Mesothelial cell of epicardium (in vitro differentiated cells): ENCODE results near the gene BCAR1. TPM values are rescaled to one million over a fixed set of nuclear protein-coding genes. Genes with fewer than 3 reads are reported as not detected.
"Not testable (repeated sequence)": the region's sequence is repeated elsewhere in the genome, so short reads cannot be mapped to it uniquely, and the experiment has no call there.

ENCODE experiments used
- DNase-seq, 2 experiments: peaks; one replicate each; pipeline ENCODE4 v3.0.0; 2021; ENCODE audit warnings: low spot score in 2 of 2; ENCODE audit not compliant: unreplicated experiment in 2 of 2
- H3K27ac Mint-ChIP-seq: 2 replicates; pipeline ENCODE4 v1.8.0; 2021; ENCODE audit warnings: mixed read lengths
- H3K27me3 Mint-ChIP-seq: 2 replicates; pipeline ENCODE4 v1.8.0; 2021; ENCODE audit warnings: low read depth, mixed read lengths
- H3K36me3 Mint-ChIP-seq: 2 replicates; pipeline ENCODE4 v1.8.0; 2021; ENCODE audit warnings: mixed read lengths
- H3K4me1 Mint-ChIP-seq: 2 replicates; pipeline ENCODE4 v1.8.0; 2021; ENCODE audit warnings: mixed read lengths
- H3K4me3 Mint-ChIP-seq: 2 replicates; pipeline ENCODE4 v1.8.0; 2021; ENCODE audit warnings: mild to moderate bottlenecking, moderate library complexity, mixed read lengths
- H3K9me3 Mint-ChIP-seq: 2 replicates; pipeline ENCODE4 v1.8.0; 2021; ENCODE audit warnings: mixed read lengths
- CTCF ChIP-seq: fragments of 200-600 bp; sonication (generic); IDR thresholded peaks from one replicate; pipeline ENCODE4 v1.5.0; 2021; ENCODE audit warnings: antibody characterized with exemption; ENCODE audit not compliant: unreplicated experiment
- total RNA-seq: library from RNA; stranded (reverse); gene quantifications from 3 replicates; pipeline ENCODE4 v1.2.1, GENCODE V29; 2021

Gene BCAR1
- total RNA-seq, 1 donor from 2014 or later: 95.9 TPM

- H3K27me3 Mint-ChIP-seq: no peaks in the 10 kb centered on the region
- DNase-seq: no peak
- no peak overlapping the region for H3K27ac Mint-ChIP-seq
- H3K9me3 Mint-ChIP-seq: peaks cover 5% of the 10 kb centered on the region
- H3K4me1 Mint-ChIP-seq: peaks cover 7% of the 10 kb centered on the region
- H3K4me3 Mint-ChIP-seq: no peak overlapping the region
- TF ChIP-seq CTCF: no peak
- peaks cover 18% of the 10 kb centered on the region for H3K36me3 Mint-ChIP-seq
These were observed 35.0 kb upstream of the BCAR1 start for GRCh38 chr16:75286389-75286788.

- H3K36me3 Mint-ChIP-seq: peaks cover 8% of the 10 kb centered on the region
- peaks cover 5% of the 10 kb centered on the region for H3K9me3 Mint-ChIP-seq
- peaks cover 18% of the 10 kb centered on the region for H3K4me1 Mint-ChIP-seq
- TF ChIP-seq CTCF: no peak
- peak overlapping the region; percentile 53 for H3K27ac Mint-ChIP-seq
- no peak for DNase-seq
- no peaks in the 10 kb centered on the region for H3K27me3 Mint-ChIP-seq
- no peak overlapping the region for H3K4me3 Mint-ChIP-seq
These were observed 31.2 kb upstream of the BCAR1 start for GRCh38 chr16:75282466-75283281.

- Mint-ChIP-seq H3K4me1 (peaks cover 16% of the 10 kb centered on the region), H3K4me3 (no peak overlapping the region), H3K9me3 (peaks cover 5% of the 10 kb centered on the region), H3K27ac (no peak overlapping the region), H3K36me3 (peaks cover 8% of the 10 kb centered on the region), H3K27me3 (no peaks in the 10 kb centered on the region)
- no peak for DNase-seq
- TF ChIP-seq CTCF: no peak
These were observed 30.4 kb upstream of the BCAR1 start for GRCh38 chr16:75281826-75282225.

GRCh38 chr16:75281009-75281408 is 29.6 kb upstream of the BCAR1 start:
- H3K36me3 Mint-ChIP-seq, H3K9me3 Mint-ChIP-seq, H3K27me3 Mint-ChIP-seq, DNase-seq, H3K4me3 Mint-ChIP-seq, H3K27ac Mint-ChIP-seq: not testable (repeated sequence)
- H3K4me1 Mint-ChIP-seq: peaks cover 16% of the 10 kb centered on the region

GRCh38 chr16:75280331-75280804 is 28.9 kb upstream of the BCAR1 start:
- peaks cover 5% of the 10 kb centered on the region for H3K9me3 Mint-ChIP-seq

More at GRCh38 chr16:75280331-75280804, 28.9 kb upstream of the BCAR1 start:
- Mint-ChIP-seq H3K36me3 (peaks cover 5% of the 10 kb centered on the region), H3K4me3 (no peak overlapping the region), H3K4me1 (peaks cover 16% of the 10 kb centered on the region), H3K27ac (peak overlapping the region; percentile 69), H3K27me3 (no peaks in the 10 kb centered on the region)
- no peak for TF ChIP-seq CTCF
- DNase-seq: no peak
